HG03064 (cell line): Measurements from ENCODE around the gene HHATL.

Experiments used
- ATAC-seq: cut with Tn5 transposase; IDR thresholded peaks from one replicate; pipeline ENCODE4 v1.9.1; 2021; ENCODE audit warnings: low read depth; ENCODE audit not compliant: unreplicated experiment

Gene HHATL

GRCh38 chr3:42667523-42668412 is 34.8 kb downstream of the HHATL start:
- no peak for ATAC-seq

DNA sequence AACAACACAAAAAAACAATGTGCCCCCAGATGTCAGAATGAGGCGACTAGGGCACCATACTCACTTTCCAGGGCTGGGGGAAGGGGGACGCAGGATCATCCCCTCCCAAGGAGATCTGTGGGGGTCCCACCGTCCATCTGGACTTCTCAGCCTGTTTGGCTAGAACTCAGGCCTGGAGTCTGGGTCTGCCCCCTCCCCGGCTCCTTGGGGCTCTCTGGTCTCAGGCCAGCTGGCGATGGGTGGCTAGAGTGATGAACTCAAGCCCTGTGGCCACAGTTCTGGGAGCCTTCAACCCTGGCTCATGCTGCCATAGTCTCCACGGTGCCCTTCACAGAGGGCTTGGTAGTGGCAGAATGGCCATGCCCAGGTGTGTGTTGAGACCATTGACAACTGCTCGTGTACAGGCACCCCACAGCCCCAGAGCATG is 35.5 kb downstream of the HHATL start:
- no peak for ATAC-seq

GRCh38 chr3:42666577-42666998 is 36.0 kb downstream of the HHATL start:
- no peak for ATAC-seq

DNA sequence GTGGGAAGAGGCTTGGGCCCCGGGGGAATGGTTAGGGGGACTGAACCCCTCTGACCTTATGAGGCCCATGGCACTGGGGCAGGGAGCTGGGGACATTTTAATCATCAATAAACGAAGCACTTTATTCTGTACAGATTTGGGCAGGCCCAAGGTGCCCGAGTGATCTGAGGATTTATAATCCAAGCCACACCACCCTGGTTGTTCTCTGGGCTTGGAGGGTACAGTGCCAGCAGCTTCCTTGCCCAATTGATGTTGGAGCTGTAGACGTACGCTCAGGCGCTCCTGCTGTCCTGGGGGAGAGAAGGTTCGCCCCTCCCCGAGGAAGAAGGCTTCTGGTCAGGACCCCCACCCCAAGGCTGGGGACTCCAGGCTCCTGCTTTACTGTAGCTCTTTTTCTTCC is 36.6 kb downstream of the HHATL start:
- no peak for ATAC-seq

- no peak for ATAC-seq
Observed at GRCh38 chr3:42665050-42665878, 37.3 kb downstream of the HHATL start.

GRCh38 chr3:42664438-42664803 is 38.2 kb downstream of the HHATL start:
- ATAC-seq = no peak

DNA sequence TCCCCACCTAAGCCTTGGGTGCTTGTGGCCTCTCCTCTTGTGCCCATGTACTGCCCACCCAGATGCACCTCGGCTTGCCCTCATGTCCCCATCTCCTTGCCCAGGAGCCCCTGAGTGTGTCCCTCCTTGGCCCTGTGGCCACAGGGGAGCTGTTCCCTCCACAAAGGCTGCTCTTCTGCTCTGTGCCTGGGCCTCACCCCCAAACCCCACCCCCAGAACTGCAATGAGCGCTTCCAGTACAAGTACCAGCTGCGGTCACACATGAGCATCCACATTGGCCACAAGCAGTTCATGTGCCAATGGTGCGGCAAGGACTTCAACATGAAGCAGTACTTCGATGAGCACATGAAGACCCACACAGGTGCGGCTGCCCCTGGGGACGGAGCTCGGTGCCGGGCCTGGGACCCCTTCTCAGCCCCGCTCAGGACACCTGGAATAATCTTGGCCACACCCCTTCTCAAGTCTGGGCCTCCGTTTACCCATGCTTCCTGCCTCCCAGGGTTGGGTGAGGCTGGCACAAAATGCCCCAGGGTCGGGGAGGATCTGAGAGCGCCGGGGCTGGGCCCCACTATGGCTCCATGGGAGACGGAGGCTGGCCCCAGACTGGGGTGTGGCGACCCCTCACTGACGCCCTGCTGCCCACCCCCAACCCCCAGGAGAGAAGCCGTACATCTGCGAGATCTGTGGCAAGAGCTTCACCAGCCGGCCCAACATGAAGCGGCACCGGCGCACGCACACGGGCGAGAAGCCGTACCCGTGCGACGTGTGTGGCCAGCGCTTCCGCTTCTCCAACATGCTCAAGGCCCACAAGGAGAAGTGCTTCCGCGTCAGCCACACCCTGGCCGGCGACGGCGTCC is 38.8 kb downstream of the HHATL start:
- ATAC-seq = no peak

- no peak for ATAC-seq
Observed at GRCh38 chr3:42662813-42663535, 39.6 kb downstream of the HHATL start.

DNA sequence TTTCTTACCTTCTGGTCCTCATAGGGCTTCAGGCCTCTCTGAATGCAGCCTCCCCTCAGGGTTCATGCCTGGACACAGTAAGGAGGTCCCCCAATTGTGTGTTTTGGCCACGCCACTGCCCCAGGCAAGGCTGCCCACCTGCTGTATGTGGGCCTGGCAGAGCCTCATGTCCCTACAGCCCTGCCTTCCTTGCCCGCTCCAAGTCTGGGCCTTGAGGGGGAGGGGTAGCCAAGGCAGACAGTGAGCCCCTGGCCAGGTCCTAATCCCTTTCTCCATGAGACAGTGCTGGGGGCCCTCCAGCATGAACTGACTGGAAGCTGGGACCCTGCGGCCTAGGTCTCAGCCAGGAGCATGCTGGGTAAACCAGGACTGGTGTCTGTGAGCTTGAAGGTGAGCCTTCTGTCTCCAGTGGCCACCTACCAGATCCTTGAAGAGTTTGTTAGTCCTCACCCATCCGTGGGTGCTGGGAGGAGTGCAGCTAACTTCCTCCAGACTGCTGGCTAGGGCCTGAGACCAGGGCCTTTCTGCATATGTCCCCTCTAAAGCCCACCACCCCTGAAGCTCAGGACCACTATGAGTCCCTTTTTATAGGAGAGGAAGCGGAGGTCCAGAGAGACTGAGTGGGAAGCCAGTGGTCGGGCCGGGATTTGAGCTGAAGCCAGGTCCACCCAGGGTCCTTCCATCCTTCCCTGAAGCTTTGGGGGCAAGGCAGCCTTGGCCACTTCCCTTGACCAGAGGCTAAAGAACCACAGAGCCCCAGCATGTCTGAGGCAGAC is 40.4 kb downstream of the HHATL start:
- no peak for ATAC-seq

DNA sequence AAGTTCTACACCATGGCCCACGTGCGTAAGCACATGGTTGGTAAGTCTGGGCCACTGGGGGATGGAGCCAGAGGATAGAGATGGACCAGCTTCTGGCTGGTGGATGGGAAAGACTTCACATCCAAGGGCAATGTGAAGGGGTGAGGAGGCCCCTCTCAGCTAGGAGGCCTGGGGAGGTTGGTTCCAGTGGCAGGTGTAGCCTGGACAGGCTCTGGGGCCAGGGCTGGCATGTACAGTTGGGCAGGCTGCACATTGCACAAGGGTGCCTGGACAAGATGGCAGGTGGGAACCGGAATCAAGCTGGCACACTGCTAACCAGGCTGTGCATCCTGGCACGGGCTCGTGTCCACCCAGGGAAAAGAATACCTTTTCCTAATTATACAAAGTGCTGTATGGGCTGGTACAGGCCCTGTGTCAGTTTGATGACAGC is 41.0 kb downstream of the HHATL start:
- ATAC-seq = no peak

- ATAC-seq = no peak
Observed at GRCh38 chr3:42660898-42661297, 41.7 kb downstream of the HHATL start.

GRCh38 chr3:42660131-42660715 is 42.4 kb downstream of the HHATL start:
- ATAC-seq = no peak

DNA sequence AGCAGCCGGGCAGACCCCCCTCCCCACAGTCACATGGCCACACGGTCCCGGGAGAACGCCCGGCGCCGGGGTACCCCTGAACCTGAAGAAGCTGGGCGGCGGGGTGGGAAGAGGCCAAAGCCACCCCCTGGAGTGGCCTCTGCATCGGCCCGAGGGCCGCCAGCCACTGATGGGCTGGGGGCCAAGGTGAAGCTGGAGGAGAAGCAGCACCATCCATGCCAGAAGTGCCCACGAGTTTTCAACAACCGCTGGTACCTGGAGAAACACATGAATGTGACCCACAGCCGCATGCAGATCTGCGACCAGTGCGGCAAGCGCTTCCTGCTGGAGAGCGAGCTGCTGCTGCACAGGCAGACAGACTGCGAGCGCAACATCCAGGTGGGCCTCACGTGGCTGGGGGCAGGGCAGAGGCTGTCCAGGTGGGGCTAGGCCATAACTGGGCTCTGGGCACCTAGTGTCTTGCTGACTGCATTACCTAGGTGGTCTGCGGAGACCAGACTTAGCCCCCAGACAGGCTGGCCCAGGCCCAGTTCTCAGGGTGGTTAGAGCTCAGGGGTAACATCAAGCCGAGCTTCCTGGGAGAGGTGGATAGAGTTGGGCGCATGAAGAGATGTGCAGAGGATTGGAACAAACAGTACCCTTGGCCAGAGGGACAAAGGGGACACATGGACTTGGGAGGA is 43.0 kb downstream of the HHATL start:
- ATAC-seq = no peak

- no peak for ATAC-seq
Observed at GRCh38 chr3:42658771-42659390, 43.7 kb downstream of the HHATL start.

GRCh38 chr3:42658091-42658770 is 44.4 kb downstream of the HHATL start:
- ATAC-seq = no peak

DNA sequence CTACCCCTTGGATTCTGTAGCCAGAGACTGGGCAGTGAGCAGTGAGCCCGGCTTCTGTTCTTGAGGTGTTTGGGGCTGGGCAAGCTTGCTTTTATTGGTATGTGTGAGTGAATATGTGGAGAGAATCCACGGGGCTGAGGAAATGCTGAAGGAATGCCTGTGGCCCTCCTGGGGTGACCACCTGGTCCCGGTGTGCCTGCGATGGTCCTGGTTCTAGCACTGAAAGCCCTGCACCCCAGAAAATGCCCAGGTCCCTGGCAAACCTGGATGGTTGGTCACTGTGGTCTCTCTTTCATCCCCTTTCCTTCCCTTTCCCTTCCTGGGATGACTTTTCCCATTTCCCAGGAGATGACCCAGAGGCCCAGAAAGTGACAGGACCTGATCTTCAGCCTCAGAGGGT is 44.9 kb downstream of the HHATL start:
- ATAC-seq = no peak
